GM23338 (cell line): Measurements from ENCODE around the gene VOPP1. TPM values are rescaled to one million over a fixed set of nuclear protein-coding genes. Genes with fewer than 3 reads are reported as not detected.

Experiments
- ATAC-seq: fragments of 200-7000 bp; cut with Tn5 transposase; 3 replicates; pipeline ENCODE4 v1.9.1; 2020
- DNase-seq: peaks from one replicate; pipeline ENCODE4 v3.0.0-alpha.2; 2015; ENCODE audit warnings: low spot score
- H2AFZ ChIP-seq: fragments of 200-600 bp; sonication (generic); 2 replicates; pipeline ENCODE4 v1.8.0; 2016; ENCODE audit warnings: antibody characterized with exemption, mild to moderate bottlenecking, moderate library complexity
- H3F3A ChIP-seq: fragments of 200-600 bp; sonication (generic); replicated peaks from 2 replicates; pipeline ENCODE4 v1.8.0; 2017; ENCODE audit warnings: antibody characterized with exemption, mixed run types, low read depth
- H3K27ac ChIP-seq: fragments of 200-600 bp; sonication (generic); 2 replicates; pipeline ENCODE4 v1.6.1; 2016; ENCODE audit warnings: low read depth
- H3K27me3 ChIP-seq: fragments of 200-600 bp; sonication (generic); 2 replicates; pipeline ENCODE4 v1.8.0; 2016; ENCODE audit warnings: mild to moderate bottlenecking, mixed run types, moderate library complexity; ENCODE audit not compliant: insufficient read depth
- H3K36me3 ChIP-seq: fragments of 200-600 bp; sonication (generic); 2 replicates; pipeline ENCODE4 v1.8.0; 2016; ENCODE audit warnings: mild to moderate bottlenecking; ENCODE audit not compliant: insufficient read depth
- H3K4me1 ChIP-seq: fragments of 200-600 bp; sonication (generic); 2 replicates; pipeline ENCODE4 v1.8.0; 2016; ENCODE audit warnings: mild to moderate bottlenecking, moderate library complexity; ENCODE audit not compliant: insufficient read depth
- H3K4me2 ChIP-seq: fragments of 200-600 bp; sonication (generic); 2 replicates; pipeline ENCODE4 v1.7.1; 2017; ENCODE audit warnings: mixed run types
- H3K4me3 ChIP-seq: fragments of 200-600 bp; sonication (generic); 2 replicates; pipeline ENCODE4 v1.6.1; 2016; ENCODE audit warnings: mixed run types
- H3K79me2 ChIP-seq: fragments of 200-600 bp; sonication (generic); replicated peaks from 2 replicates; pipeline ENCODE4 v1.8.0; 2017; ENCODE audit warnings: mild to moderate bottlenecking; ENCODE audit not compliant: insufficient read depth
- H3K9me2 ChIP-seq: fragments of 200-600 bp; sonication (generic); 2 replicates; pipeline ENCODE4 v1.8.0; 2017; ENCODE audit not compliant: insufficient read depth
- H4K20me1 ChIP-seq: fragments of 200-600 bp; sonication (generic); replicated peaks from 2 replicates; pipeline ENCODE4 v1.8.0; 2017; ENCODE audit warnings: mild to moderate bottlenecking; ENCODE audit not compliant: insufficient read depth
- H3K27ac Mint-ChIP-seq: 2 replicates; pipeline ENCODE4 v1.8.0; 2020; ENCODE audit warnings: inconsistent platforms, mild to moderate bottlenecking, moderate library complexity, mixed read lengths
- H3K27me3 Mint-ChIP-seq: 3 replicates; pipeline ENCODE4 v1.8.0; 2022; ENCODE audit warnings: low read depth, mild to moderate bottlenecking, moderate library complexity, mixed read lengths, inconsistent platforms; ENCODE audit not compliant: insufficient read depth, poor library complexity
- H3K36me3 Mint-ChIP-seq: 3 replicates; pipeline ENCODE4 v1.8.0; 2021; ENCODE audit warnings: low read depth, mild to moderate bottlenecking, inconsistent platforms, moderate library complexity, mixed read lengths
- H3K4me1 Mint-ChIP-seq: 3 replicates; pipeline ENCODE4 v1.8.0; 2020; ENCODE audit warnings: mild to moderate bottlenecking, inconsistent platforms, mixed read lengths
- H3K4me3 Mint-ChIP-seq: 3 replicates; pipeline ENCODE4 v1.8.0; 2021; ENCODE audit warnings: moderate library complexity, mild to moderate bottlenecking, inconsistent platforms, mixed read lengths
- H3K9me3 Mint-ChIP-seq: 3 replicates; pipeline ENCODE4 v1.8.0; 2020; ENCODE audit warnings: moderate library complexity, mild to moderate bottlenecking, inconsistent platforms, mixed read lengths
- CREB1 ChIP-seq: fragments of 250-450 bp; sonication (Bioruptor Pico); IDR thresholded peaks from 2 replicates; pipeline ENCODE4 v1.5.0; 2020; ENCODE audit warnings: low read depth, mild to moderate bottlenecking, moderate library complexity
- ETS1 ChIP-seq: IDR thresholded peaks from 2 replicates; pipeline ENCODE4 v1.6.1; 2016; ENCODE audit warnings: antibody characterized with exemption
- EZH2 ChIP-seq: fragments of 200-600 bp; sonication (generic); IDR thresholded peaks from one replicate; pipeline ENCODE4 v1.8.0; 2017; ENCODE audit warnings: antibody characterized with exemption, mild to moderate bottlenecking, low read depth; ENCODE audit not compliant: unreplicated experiment
- NANOG ChIP-seq: IDR thresholded peaks from 2 replicates; pipeline ENCODE4 v1.6.1; 2016; ENCODE audit warnings: antibody characterized with exemption, borderline replicate concordance
- STAT1 ChIP-seq: IDR thresholded peaks from one replicate; pipeline ENCODE4 v1.6.1; 2016; ENCODE audit warnings: antibody characterized with exemption; ENCODE audit not compliant: unreplicated experiment
- ZNF114 ChIP-seq: fragments of 250-450 bp; sonication (Bioruptor Pico); IDR thresholded peaks from 2 replicates; pipeline ENCODE4 v1.5.0; 2020; ENCODE audit warnings: mild to moderate bottlenecking, moderate library complexity
- ZNF462 ChIP-seq: fragments of 250-450 bp; sonication (Bioruptor Pico); IDR thresholded peaks from 2 replicates; pipeline ENCODE4 v1.5.0; 2020; ENCODE audit warnings: mild to moderate bottlenecking, moderate library complexity
- polyA plus RNA-seq: library from polyadenylated mRNA; unstranded; fragments of >200 nt; fragmentation: Nextera tagmentation; extraction: Ambion mirVana; gene quantifications from 2 replicates; pipeline ENCODE4 v1.2.1, GENCODE V29; 2016
- total RNA-seq: library from RNA; depleted of rRNA; stranded (reverse); fragments of >200 nt; shearing (Covaris generic); gene quantifications from 2 replicates; pipeline ENCODE4 v1.2.3, GENCODE V29; 2014

Gene VOPP1
- total and polyA plus RNA-seq, 2 experiments from 2014 or later = 28.2 to 73.7 TPM

GRCh38 chr7:55534262-55534915, 37.9 kb downstream of the VOPP1 start:
- Histone ChIP-seq H3K4me2 (no peak overlapping the region), H3K4me3 (no peak overlapping the region), H3K4me1 (peaks cover 43% of the 10 kb centered on the region), H3K9me2 (no peaks in the 10 kb centered on the region), H3K36me3 (no peaks in the 10 kb centered on the region), H3K27ac (no peak overlapping the region), H4K20me1 (peaks cover 6% of the 10 kb centered on the region), H3K79me2 (peaks cover 94% of the 10 kb centered on the region), H3K27me3 (no peaks in the 10 kb centered on the region), H3F3A (no peaks in the 10 kb centered on the region), H2AFZ (no peak overlapping the region)
- Mint-ChIP-seq H3K27me3 (peaks cover 7% of the 10 kb centered on the region), H3K27ac (no peak overlapping the region; the same call in 1 of the 2 replicates), H3K9me3 (no peaks in the 10 kb centered on the region), H3K4me1 (peaks cover 74% of the 10 kb centered on the region), H3K36me3 (no peaks in the 10 kb centered on the region), H3K4me3 (no peak overlapping the region)
- ATAC-seq (no peak), DNase-seq (no peak)
- TF ChIP-seq ZNF114 (CRISPR knock-in tag) = no peak
- no peak for TF ChIP-seq EZH2
- TF ChIP-seq CREB1 (CRISPR knock-in tag) = no peak

- Histone ChIP-seq H3F3A (no peaks in the 10 kb centered on the region), H3K79me2 (peaks cover 100% of the 10 kb centered on the region), H4K20me1 (peaks cover 6% of the 10 kb centered on the region), H3K4me2 (no peak overlapping the region), H3K36me3 (no peaks in the 10 kb centered on the region), H3K4me1 (peaks cover 39% of the 10 kb centered on the region), H3K4me3 (no peak overlapping the region), H3K27ac (no peak overlapping the region), H3K27me3 (no peaks in the 10 kb centered on the region), H3K9me2 (no peaks in the 10 kb centered on the region), H2AFZ (no peak overlapping the region)
- DNase-seq (no peak), ATAC-seq (no peak)
- no peak overlapping the region for H3K27ac Mint-ChIP-seq
- peaks cover 70% of the 10 kb centered on the region for H3K4me1 Mint-ChIP-seq
- TF ChIP-seq NANOG (no peak), ETS1 (no peak), ZNF114 (CRISPR knock-in tag) (no peak), EZH2 (no peak), STAT1 (no peak), ZNF462 (no peak), CREB1 (CRISPR knock-in tag) (no peak)
- H3K9me3 Mint-ChIP-seq = no peaks in the 10 kb centered on the region
- H3K36me3 Mint-ChIP-seq = no peaks in the 10 kb centered on the region
- no peak overlapping the region for H3K4me3 Mint-ChIP-seq
- H3K27me3 Mint-ChIP-seq = peaks cover 7% of the 10 kb centered on the region
Observed at GRCh38 chr7:55533729-55534080, 38.6 kb downstream of the VOPP1 start.
